Inflammatory macrophage treated with lipopolysaccharide for 4 hours (primary cell): ENCODE results near the gene BICD1.
A peak's percentile ranks its signal among the peaks of the same experiment; 100 is the strongest.

Experiments used
- DNase-seq: peaks from one replicate; pipeline ENCODE4 v3.0.0-alpha.2; 2020

The BICD1 gene

DNA sequence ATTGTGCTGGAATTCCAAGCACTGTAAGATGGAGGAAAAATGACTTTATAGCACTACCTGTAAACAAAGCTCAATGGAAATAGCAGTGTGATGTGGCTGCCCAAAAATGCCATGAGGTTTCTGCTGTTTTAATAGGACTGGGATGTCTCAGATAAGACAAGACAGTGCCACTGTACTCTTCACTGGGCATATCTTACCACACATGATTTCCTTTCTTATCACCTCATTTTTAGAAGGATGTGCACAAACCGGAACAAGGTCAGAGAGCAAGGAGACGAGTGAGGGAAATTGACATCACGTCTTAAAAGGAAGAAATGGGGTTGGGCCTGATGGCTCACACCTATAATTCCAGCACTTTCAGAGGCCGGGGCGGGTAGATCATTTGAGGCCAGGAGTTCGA lies 254.3 kb downstream of the BICD1 start:
- no peak for DNase-seq

DNA sequence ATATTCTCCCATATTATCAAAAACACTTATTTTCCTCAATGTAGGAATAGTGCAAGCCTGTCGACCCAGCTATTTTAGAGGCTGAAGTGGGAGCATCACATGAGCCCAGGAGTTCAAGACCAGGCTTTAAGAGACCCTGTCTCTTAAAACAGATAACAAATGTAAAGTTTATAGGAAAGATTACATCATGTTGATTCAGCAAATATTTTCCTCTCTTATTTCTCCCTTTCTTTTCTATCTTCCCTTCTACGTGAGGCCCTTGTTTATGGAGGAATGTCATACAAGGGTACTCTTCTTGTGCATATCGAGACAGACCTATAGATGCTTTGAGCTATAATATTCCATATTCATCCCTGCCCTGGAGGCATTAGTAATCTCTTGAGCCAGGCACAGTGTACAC lies 256.2 kb downstream of the BICD1 start:
- DNase-seq: no peak

DNA sequence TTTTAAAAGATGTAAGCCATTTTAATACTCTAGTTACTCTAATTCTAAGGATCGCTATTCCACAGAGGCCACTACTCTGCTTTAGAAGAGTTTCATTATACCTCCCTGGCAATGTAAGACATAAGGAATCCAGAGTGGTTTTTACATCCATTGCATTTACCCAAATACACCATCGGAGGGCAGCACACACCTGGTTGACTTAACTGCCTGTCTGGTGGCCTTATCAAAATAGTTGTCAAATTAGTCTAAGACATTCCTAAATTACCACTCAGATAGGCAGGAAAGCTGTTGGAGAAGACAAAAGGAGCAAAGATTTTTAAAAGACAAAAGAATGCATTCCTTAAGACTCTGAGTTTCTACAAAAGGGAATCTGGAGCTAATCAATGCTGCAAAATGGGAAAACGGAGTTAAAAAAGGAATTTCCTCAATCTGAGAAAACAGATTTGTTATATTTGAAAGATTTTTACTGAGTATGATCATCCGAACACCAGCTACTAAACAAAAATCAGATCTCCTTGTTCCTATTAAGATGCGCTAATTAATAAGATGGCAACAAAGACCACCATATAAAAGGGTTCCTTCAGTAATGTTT lies 258.9 kb downstream of the BICD1 start:
- peak; percentile 64 for DNase-seq

DNA sequence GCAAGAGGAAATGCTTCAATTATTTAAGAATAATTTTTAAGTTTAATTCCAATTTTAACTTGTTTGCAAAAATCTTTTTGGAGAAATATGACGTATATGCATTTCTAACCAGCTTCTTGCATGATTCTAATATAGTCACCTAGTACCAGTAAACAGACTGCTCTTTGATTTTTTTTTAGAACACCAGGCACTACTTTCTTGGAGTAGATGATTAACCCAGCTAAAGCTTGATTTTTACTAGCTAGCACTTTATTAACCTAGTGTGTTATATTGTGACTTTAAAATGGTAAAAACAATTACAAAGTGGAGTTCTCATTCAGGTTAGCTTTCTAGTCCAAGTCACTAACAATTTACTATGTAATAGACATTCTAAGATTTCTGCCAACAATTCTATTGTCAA lies 260.1 kb downstream of the BICD1 start:
- no peak for DNase-seq

DNA sequence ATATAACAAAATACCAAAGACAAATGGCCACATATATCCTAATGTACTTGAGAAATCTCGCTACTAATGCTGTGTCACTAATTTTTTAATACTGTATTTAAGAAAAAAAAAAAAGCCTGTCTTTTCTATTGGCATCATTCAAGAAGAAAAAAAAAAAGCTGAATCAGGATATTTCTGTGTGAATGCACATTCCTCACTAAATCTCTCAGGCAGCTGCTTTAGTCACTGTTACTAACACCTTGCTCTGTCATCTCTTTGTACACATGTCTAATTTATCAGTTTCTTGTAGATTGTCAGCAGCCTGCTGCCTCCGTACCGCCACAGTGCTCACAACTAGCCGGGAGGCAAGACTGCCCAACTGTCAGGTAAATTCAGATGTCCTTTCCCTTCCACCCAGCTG lies 260.7 kb downstream of the BICD1 start:
- DNase-seq: no peak

DNA sequence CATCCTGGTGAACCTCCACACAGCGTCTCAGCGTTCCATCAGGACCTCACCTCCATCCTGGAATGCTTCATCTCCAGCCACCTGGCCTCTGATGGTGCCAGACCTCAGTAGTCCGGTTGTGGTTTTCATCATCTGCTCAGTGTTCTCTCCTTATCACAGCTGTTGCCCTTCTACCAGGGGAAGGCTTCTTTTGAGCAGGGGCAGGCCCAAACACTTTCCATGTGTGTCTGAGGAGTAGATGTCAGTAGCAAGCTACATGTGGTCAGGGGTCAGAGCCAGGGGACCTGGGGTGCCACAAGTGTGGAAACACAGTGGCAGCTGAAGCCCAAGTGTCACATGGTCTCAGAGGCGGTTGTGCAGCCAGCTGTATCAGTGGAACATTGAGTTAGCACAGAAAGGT lies 262.6 kb downstream of the BICD1 start:
- DNase-seq: no peak

DNA sequence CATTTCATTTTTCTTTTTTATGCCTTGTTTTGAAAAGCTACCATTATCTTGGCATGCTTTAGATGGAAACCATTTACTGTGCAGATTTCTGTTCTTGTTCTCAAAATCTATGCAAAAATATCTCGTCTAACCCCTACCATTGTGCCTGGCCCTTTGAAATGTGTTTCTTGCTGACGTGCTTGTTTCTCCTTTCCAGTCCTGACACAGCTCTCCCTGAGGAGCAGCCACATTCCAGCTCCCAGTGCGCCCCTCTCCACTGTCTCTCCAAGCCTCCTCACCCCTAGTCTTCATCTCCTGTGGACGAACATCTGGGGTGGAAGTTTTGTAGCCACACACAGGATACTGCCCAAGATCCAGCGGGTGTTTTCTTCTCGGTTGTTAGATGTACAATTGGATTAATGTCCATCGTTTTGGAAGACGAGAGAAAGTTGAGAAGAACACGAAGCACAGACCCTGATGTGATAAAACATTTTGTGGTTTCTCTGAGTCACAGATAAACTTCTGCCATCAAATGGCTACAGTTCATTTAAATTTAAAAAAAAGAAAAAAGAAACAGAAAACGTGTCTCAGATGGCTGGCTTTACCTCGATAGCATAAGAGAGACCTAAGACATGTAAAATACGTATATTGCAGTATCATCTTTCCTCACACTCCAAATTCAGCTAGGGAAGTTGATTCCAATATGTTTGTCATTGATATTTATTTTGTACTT lies 270.9 kb downstream of the BICD1 start:
- DNase-seq: no peak

DNA sequence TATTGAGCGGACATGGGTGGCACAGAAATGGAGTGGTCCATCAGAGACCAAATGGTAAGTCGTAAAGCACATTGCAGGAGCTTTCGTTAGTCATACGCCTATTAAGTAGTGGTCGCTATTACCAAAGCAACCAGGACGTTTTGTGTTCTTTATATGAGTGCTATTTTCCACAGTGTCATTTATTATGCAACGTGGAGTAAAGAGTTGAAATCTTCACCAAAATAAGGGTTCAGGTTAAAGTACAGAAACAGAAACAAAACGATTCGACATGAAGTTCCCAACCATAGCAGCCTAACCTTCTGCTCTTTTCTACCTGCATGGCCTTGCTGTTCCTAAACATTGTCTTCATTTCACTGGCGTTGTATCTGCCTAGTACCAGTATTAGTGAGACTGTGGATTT lies 272.6 kb downstream of the BICD1 start:
- no peak for DNase-seq

DNA sequence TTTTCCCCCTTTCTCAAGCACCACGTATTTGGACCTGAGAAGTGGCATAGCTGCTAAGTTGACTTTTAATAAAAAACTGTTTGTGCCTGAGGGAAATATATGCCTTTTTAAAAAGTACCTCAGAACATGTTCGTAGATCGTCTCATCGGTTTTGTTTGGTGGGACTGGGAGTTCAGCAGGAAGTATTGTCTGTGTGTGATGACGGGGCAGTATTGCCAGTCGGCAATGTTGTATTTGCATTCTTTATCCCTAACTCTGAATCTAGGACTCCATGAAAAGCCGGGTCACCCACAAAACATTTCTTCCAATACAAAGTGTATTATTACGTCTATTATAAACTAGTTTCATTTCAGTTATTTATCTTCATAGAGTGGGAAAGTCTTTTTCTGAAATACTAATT lies 273.0 kb downstream of the BICD1 start:
- DNase-seq: no peak

DNA sequence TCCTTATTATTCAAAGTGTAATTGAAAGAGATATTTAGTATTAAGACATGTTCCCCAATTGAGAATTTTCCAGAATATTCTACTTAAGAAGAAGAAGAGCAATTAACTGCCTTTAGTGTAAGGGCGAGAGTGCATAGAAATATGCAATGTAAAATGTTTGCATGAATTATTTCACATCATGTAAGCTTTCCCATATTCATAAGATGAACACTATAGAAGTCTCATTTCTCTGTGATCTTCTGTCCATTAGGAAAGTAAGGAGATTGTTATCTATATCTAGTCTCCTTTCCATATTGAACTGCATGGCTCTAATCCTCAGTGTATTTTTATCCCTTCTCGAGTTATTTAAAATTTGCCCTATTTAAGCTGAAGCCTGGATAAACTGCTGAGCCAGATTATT lies 275.6 kb downstream of the BICD1 start:
- no peak for DNase-seq

DNA sequence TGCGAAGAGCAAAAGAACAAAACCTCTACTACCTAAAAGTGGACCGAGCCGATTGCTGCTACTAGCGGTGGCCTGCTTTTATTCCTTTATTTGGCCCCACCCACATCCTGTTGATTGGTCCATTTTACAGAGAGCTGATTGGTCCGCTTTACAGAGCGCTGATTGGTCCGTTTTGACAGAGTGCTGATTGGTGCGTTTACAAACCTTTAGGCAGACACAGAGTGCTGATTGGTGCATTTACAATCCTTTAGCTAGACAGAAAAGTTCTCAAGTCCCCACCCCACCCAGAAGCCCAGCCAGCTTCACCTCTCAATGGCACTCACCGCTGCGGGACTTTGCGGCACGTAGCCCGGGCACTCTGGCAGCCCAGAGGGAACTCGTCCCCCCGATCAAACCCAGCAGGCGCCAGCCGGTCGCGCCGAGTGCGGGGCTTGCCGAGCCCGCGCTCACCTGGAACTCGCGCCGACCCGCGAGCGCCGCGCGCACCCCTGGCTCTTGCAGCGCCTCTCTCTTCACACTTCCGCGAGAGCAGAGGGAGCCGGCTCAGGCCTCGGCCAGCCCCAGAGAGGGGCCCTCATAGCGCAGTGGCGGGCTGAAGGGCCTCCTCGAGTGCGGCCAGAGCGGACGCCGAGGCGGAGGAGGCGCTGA lies 284.0 kb downstream of the BICD1 start:
- DNase-seq: peak; percentile 25

DNA sequence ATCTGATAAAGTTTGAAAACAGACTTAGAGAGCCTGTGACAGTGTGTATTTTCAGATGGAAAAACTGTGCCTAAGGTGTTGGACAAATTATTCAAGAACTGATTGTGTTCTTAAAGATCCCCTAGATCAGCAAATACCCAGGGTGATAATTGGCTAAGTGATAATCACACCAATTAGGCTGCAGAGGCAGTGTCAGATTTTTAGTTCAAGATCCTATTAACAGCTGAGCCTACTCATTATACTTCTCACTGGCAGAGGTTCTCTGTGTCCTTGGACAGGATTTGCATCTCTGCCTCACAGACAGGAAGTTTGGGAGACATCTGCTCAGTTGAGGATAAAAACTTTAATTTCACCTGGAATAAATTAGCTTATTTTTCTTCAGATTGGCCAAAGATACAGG lies 288.4 kb downstream of the BICD1 start:
- DNase-seq: no peak

DNA sequence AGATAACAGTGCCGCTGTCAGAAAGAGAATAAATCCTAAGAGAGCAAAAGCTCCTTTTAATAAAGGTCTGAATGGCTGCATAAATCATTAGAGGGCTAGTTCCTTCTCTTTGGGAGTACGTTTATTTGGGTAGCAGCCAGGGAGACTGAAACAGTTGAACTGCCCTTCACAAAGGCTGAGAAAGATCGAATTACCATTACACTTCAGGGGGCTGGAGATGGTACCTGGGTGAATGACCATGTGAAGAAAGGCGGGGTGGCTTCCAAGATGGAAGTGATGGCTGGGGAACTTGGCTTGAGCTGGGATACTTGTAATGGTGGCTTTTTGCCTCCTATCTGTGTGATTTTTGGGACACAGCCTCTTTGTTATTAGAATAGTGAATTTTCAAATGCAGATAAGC lies 291.0 kb downstream of the BICD1 start:
- DNase-seq: no peak

DNA sequence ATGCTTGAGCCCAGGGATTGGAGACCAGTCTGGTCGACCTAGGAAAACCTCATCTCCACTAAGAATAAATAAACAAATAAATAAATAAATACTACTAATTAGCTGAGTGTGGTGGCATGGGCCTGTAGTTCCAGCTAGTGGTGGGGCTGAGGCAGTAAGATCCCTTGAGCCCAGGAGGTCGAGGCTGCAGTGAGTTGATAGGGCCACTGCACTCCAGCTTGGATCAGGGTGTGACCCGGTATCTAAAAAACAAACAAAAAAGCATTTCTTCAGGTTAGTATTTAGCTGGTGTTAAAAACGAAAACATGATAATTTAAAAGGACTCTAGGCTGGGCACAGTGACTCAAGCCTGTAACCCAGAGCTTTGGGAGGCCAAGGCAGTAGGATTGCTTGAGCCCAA lies 291.5 kb downstream of the BICD1 start:
- DNase-seq: no peak

DNA sequence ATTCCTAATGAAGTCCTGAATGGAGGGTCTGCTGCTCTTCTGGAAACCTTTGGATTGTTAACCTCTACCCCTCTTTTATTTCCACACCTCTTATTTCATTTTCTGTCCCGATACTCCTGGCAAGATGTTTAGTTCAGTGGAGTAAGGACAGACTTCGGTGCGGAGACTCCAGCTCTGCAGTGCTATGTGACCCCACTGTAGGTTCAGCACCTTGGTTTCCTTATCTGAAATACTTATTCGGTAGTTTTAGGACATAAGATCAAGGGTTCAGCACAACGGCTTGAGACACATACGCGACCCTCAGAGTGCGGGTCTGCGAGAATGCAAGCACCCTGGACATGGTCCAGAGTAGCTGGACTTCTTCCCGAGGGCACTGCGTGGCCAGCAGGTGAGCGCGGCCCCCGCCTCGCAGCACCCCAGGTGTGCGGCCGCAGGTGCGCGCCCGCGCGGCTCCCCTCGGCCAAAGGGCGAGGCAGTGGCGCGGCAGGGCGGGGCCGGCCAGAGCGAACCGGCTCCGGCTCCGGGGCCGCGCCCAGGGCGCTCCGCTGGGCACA lies 292.2 kb downstream of the BICD1 start:
- no peak for DNase-seq

DNA sequence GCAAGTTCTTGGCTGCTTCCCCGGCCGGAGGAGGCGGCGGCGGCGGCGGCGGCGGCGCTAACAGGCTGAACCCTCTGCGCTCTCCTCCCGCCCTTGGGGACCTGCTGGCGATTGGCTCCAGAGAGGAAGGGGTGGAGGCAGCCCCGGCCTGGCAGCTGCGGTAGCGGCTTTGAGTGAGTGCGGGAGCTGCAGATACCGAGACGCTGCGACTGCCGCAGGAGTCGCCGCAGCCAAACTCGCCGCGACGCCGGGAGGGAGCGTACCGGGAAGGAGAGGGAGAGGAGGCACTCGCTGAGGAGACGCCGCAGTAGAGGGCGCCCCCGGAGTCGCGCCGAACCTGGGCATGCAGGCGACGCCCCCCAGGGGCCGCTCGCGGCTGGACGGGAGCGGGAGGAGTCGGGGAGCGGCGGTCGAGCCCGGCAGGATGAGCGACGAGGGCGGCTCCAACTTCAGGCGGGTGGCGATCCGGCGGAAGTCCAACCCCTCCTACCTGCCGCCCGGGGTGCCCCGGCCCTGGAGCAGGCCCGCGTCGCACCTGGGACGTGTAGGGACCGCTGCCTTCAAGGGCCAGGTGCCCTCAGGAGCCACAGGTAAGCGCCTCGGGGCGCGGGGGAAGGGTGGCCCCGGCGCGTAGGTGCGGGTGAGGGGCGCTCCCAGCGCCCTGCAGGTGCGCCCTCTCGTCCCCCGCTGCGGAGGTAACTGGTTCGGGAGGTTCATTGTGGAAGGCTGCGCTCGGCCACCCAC lies 292.9 kb downstream of the BICD1 start, which contains the start of gene FGD4:
FGD4 (plus strand) TSS at position 189 of the 744 bp plus-strand sequence.
- DNase-seq: peak; percentile 84

DNA sequence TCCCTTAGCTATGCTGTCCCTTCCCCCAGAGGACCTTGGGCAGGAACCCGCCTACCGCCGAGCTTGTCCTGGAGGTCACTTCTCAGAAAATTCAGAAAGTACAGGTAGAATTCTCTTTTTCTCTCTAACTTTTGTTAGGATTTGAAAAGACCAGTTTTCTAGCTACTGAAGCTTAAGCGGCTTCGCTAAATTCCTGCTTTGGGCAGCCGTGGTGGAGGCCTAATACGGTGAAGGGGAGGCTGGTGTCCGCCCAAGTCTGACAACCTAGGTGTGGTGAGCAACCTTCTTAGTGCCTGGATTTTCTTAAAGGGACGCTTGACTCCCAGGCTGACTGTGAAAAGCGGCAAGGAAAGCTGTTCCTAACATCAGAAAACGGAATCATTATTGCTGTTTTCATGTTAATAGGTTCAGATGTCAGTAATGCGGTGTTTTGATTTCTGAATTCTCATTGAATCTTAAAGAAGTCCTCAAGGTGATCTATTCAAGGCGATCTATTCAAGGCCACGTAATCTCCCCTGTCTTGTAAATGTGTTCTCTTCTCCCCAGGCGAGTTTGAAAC lies 293.5 kb downstream of the BICD1 start:
- no peak for DNase-seq

DNA sequence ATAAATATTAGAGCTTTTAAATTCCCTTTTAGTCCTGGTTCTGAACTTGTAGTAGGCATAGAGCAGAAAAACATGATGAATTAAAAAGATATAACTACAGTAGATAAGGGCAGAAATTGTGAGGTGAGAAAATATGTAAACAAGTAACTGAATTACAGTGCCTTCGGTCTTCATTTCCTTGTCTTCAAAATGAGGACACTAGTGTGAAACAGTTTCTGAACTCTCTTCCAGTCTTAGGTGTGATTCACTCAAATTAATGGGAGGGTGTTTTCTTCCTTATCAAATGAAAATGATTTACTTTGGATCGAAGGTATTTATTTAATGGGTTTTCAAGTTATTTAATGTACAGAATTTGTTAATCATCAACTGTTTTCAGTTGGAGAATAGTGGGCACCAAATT lies 294.2 kb downstream of the BICD1 start:
- no peak for DNase-seq

DNA sequence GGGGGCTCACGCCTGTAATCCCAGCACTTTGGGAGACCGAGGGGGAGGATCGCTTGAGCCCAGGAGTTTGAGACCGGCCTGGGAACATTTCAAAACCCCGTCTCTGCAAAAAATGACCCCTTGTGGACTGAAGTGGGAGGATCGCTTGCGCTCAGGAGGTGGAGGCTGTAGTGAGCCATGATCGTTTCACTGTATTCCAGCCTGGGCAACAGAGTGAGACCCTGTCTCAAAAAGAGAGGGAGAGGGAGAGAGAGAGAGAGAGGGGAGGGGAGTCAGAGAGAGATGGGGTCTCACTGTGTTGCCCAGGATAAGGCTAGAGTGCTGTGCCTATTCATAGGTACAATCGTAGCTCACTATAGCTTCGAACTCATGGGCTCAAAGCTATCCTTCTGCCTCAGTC lies 295.5 kb downstream of the BICD1 start:
- no peak for DNase-seq

DNA sequence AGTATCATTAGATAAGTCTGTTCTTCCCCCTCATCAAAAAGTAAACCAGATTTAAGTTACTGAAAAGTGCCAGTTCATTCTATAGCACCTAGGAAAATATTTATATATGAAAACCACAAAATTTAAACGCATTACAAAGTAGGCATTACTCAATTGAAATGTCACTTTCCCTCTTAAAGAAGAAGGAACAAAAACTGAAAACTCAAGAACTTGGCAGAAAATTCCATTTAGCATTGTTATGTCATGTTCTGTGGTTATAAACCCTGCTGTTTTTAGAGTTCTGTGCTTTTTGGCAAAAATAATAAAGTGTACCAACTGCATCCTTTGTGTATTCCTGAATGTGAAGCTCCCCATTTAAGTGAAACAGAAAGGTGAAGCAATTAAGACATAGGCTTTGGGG lies 296.3 kb downstream of the BICD1 start:
- peak; percentile 77 for DNase-seq

DNA sequence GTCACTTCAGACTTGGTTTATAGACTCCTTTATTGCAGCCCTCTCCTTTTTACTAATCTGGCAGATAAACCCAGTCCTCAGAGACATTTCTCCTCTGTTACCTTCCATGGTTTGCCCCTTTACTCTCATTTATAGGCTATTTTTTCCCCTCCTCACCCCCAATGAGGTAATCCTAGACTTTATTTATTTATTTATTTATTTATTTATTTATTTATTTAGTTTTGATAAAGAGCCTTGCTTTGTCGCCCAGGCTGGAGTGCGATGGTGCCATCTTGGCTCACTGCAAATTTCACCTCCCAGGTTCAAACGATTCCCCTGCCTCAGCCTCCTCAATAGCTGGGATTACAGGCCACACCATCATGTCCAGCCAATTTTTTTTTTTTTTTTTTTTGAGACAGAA lies 301.1 kb downstream of the BICD1 start:
- no peak for DNase-seq

DNA sequence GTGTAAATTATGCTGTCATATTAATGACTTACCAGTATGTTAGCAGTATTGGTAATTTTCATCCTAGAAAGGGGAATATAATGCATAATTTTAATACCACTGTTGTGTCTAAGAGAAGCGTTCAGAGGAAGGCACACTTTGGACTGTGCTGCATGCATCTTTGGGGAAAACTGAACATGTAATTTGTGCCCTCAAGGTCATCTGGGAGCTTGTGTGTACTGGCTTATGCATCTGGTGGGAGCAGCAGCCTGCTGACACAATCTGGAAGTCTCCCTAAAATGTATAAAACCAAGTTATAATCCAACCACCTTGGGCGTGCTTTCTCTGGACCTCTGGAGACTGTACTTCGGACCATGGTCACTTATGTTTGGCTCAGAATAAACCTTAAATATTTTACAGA lies 306.8 kb downstream of the BICD1 start:
- no peak for DNase-seq

DNA sequence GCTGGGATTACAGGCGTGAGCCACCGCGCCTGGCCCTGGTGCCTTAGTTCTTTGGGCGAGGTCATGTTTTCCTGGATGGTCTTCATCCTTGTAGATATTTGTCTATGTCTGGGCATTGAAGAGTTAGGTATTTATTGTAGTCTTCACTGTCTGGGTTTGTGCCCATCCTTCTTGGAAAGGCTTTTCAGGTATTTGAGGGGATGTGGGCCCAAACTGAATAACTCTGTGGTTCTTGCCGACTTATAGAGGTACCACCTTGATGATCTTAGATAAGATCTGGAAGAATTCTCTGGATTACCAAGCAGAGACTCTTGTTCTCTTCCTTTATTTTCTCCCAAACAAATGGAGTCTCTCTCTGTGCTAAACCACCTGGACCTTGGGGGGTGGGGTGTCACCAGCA lies 311.6 kb downstream of the BICD1 start:
- DNase-seq: no peak
